Measurements from ENCODE around the gene ISLR2. TPM values are rescaled to one million over a fixed set of nuclear protein-coding genes. Genes with fewer than 3 reads are reported as not detected.

Gene ISLR2
- total RNA-seq, 4 donors from 2014 or later: 0.41 to 27.3 (median 1.4) TPM

DNA sequence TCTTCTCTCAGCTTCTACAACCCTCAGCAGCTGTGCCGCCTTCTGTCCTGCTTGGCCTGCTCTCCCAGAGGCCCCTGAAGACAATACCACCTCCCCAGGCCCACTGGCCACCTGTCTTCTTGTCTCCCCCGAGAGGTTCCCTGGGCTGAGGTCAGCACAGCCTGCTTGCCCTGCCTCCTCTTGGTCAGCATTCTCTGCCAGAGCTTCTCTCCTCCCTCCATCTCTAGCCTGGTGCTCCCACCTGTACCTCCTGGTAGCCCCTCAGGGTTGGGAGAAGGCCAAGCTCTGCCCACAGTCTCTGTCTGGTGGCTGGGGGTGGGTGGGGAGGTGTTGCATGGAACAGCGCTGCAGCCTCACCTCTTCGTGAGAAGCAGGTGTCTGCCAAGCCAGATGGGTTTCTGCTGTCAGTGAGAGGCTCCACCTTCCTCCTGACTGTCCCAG lies 37.5 kb downstream of the ISLR2 start:
- Histone ChIP-seq H3K36me3 (no peaks in the 10 kb centered on the region), H3K4me3 (no peak overlapping the region), H3K4me1 (peaks cover 0 to 8% (median 5%) of the 10 kb centered on the region in 4 donors), H3K27ac (no peak overlapping the region), H3K27me3 (no peaks in the 10 kb centered on the region), H3K9me3 (no peaks in the 10 kb centered on the region)
- WGBS, 2 donors (ENCODE audit: low coverage in 1 of 2): 71% methylated on average over 4 of the region's 4 CpGs; no CpG with 5 or more reads in 1 of the 2 donors
- DNase-seq: no peak
- in situ Hi-C loops (cut with MboI; ENCODE audit: low pct_ligation_motif_present in 1 of 4, low pct_unique_long_range_greater_than_20kb in 1 of 4, low sequenced_read_pairs in 3 of 4) (no loop called here), intact Hi-C loops (cut with DNase I; ENCODE audit: low total_unique reads) (no loop called here)
- TF ChIP-seq, protein P1, sequence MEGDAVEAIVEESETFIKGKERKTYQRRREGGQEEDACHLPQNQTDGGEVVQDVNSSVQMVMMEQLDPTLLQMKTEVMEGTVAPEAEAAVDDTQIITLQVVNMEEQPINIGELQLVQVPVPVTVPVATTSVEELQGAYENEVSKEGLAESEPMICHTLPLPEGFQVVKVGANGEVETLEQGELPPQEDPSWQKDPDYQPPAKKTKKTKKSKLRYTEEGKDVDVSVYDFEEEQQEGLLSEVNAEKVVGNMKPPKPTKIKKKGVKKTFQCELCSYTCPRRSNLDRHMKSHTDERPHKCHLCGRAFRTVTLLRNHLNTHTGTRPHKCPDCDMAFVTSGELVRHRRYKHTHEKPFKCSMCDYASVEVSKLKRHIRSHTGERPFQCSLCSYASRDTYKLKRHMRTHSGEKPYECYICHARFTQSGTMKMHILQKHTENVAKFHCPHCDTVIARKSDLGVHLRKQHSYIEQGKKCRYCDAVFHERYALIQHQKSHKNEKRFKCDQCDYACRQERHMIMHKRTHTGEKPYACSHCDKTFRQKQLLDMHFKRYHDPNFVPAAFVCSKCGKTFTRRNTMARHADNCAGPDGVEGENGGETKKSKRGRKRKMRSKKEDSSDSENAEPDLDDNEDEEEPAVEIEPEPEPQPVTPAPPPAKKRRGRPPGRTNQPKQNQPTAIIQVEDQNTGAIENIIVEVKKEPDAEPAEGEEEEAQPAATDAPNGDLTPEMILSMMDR (IDR thresholded peaks at IDR 0.05): no peak
- TF ChIP-seq EP300 (IDR thresholded peaks at IDR 0.05; ENCODE audit: low read depth) (no peak), POLR2A (IDR thresholded peaks at IDR 0.05) (no peak), POLR2AphosphoS5 (IDR thresholded peaks at IDR 0.05) (no peak)

DNA sequence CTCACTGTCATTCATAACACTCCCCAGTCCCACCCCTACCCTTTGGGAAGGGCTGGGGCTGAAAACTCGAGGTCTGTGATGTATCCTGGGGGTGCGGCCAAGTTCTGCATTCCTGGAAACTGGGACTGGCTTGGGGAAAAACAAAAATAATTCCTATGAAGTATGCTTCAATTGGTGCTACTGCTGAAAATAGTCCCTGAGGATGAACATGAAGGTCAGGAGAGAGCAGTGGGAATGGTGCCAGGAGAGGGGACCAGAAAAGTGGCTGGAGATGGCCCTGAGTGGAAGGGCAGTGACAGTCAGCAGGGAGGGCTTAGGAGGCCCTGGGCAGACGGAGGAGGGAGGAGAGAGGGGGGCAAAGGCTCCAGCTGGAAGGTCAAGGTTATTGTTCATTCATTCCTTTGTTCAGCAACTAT lies 38.3 kb downstream of the ISLR2 start:
- no peaks in the 10 kb centered on the region for H3K9me3 ChIP-seq
- no peak overlapping the region for H3K4me3 ChIP-seq
- H3K27ac ChIP-seq: peak overlapping the region in 1 of 4 donors; percentile 5
- H3K27me3 ChIP-seq: no peaks in the 10 kb centered on the region
- 20 to 43% methylated on average over 1 to 3 of the region's 3 CpGs for WGBS, 2 donors (ENCODE audit: low coverage in 1 of 2)
- DNase-seq: no peak
- no peaks in the 10 kb centered on the region for H3K36me3 ChIP-seq
- TF ChIP-seq POLR2A (IDR thresholded peaks at IDR 0.05): no peak
- TF ChIP-seq POLR2AphosphoS5 (IDR thresholded peaks at IDR 0.05): no peak
- TF ChIP-seq, protein P1 (IDR thresholded peaks at IDR 0.05): no peak
- no peak for TF ChIP-seq EP300 (IDR thresholded peaks at IDR 0.05; ENCODE audit: low read depth)
- H3K4me1 ChIP-seq: peaks cover 0 to 11% (median 8%) of the 10 kb centered on the region in 4 donors
- in situ Hi-C loops (cut with MboI; ENCODE audit: low pct_ligation_motif_present in 1 of 4, low pct_unique_long_range_greater_than_20kb in 1 of 4, low sequenced_read_pairs in 3 of 4): no loop called here
- intact Hi-C loops (cut with DNase I; ENCODE audit: low total_unique reads): no loop called here

DNA sequence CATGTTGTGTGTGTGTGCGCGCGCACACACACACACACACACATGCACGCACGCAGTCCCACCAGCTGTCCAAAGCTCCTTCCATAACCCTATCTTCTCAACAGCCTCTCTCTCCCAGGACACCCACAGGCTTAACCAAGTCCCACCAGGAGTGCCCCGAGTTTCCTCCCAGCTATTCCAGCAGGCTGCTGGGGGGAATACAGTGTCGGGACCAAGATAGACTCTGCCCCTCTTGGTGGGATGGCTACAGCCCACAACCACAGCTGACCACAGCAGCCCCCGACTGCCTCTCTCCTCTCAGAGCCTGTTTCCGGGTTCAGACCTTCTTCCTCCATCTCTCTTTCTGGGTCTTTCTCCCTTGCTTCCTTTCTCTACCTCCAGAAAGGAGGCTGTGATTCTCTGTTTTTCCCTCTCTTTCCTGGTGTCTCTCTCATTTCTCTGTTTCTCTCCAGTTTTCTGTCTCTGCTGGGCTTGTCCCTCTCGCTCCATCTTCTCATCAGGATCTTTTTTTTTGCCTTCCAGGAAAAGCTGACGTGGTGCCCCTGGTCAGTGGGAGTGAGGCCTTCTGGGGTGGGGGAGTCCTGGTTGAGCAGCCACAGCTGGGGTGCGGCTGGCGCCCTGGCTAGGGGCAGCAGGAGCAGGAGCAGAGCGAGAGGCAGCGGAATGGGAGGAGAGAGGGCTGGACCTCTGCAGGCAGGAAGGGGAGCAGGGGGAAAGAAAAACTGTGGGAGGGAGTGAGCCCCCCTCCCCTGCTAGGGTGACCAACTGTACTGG lies 39.9 kb downstream of the ISLR2 start:
- no peak overlapping the region for H3K4me3 ChIP-seq
- in situ Hi-C loops (cut with MboI; ENCODE audit: low pct_ligation_motif_present in 1 of 4, low pct_unique_long_range_greater_than_20kb in 1 of 4, low sequenced_read_pairs in 3 of 4) (no loop called here), intact Hi-C loops (cut with DNase I; ENCODE audit: low total_unique reads) (no loop called here)
- H3K27me3 ChIP-seq: no peaks in the 10 kb centered on the region
- 69 to 80% methylated on average over 7 to 15 of the region's 15 CpGs for WGBS, 2 donors (ENCODE audit: low coverage in 1 of 2)
- TF ChIP-seq POLR2A (IDR thresholded peaks at IDR 0.05) (no peak), POLR2AphosphoS5 (IDR thresholded peaks at IDR 0.05) (no peak), EP300 (IDR thresholded peaks at IDR 0.05; ENCODE audit: low read depth) (no peak)
- TF ChIP-seq, protein P1 (IDR thresholded peaks at IDR 0.05): no peak
- H3K36me3 ChIP-seq: no peaks in the 10 kb centered on the region
- H3K4me1 ChIP-seq: peaks cover 0 to 13% (median 8%) of the 10 kb centered on the region in 4 donors
- no peak overlapping the region for H3K27ac ChIP-seq
- no peak for DNase-seq
- no peaks in the 10 kb centered on the region for H3K9me3 ChIP-seq

DNA sequence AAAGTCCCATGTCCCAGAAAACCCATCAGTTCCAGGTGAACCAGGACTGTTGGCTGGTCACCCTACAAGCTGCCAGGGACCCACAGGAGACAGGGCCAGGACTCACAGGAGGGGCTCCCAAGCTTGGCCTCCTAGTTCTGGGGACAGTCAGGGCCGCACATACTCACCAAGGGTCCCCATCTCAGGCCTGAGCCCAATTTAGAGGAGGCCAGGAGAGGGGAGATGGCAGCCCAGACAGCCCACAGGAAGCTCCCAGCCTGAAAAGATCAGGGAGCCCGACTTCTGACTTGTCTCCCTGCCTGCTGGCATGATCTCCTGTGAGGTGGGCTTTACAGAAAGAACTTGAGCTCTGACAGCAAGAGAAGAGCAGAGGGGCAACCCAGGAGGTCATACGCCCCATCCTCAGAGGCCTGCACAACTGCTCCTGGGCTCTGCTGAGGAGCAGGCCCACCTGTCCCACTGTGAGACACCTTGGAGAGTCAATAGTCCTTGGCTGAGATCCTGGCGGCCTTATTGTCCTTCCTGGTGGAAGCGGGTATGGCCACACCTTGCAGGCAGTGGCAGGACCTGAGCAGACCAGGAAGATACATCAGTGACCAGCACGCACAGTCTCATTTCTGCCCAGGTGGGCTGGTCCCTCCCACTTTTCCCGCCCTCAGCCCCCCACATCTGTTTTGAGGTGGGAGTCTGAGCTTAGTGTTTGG lies 40.6 kb downstream of the ISLR2 start:
- no peak overlapping the region for H3K27ac ChIP-seq
- no peak for DNase-seq
- H3K4me1 ChIP-seq: peaks cover 0 to 17% (median 8%) of the 10 kb centered on the region in 4 donors

More for the DNA sequence above, 40.6 kb downstream of the ISLR2 start:
- intact Hi-C loops (cut with DNase I; ENCODE audit: low total_unique reads) (no loop called here), in situ Hi-C loops (cut with MboI; ENCODE audit: low pct_ligation_motif_present in 1 of 4, low pct_unique_long_range_greater_than_20kb in 1 of 4, low sequenced_read_pairs in 3 of 4) (no loop called here)
- WGBS, 2 donors (ENCODE audit: low coverage in 1 of 2): 62% methylated on average over 7 of the region's 7 CpGs; no CpG with 5 or more reads in 1 of the 2 donors
- Histone ChIP-seq H3K27me3 (no peaks in the 10 kb centered on the region), H3K4me3 (no peak overlapping the region), H3K9me3 (no peaks in the 10 kb centered on the region), H3K36me3 (no peaks in the 10 kb centered on the region)
- TF ChIP-seq POLR2AphosphoS5 (IDR thresholded peaks at IDR 0.05): no peak
- no peak for TF ChIP-seq EP300 (IDR thresholded peaks at IDR 0.05; ENCODE audit: low read depth)
- no peak for TF ChIP-seq POLR2A (IDR thresholded peaks at IDR 0.05)
- TF ChIP-seq, protein P1 (IDR thresholded peaks at IDR 0.05): no peak

Measured in transverse colon (tissue), 4 donors.